NCI-H1436 (cell line): ENCODE data around the gene SLC2A13.
"Not testable (repeated sequence)": the region's sequence is repeated elsewhere in the genome, so short reads cannot be mapped to it uniquely, and the experiment has no call there.

Experiments used
- DNase-seq: peaks from one replicate; lab custom pipeline; 2025; lab: John Stamatoyannopoulos, UW

The SLC2A13 gene

DNA sequence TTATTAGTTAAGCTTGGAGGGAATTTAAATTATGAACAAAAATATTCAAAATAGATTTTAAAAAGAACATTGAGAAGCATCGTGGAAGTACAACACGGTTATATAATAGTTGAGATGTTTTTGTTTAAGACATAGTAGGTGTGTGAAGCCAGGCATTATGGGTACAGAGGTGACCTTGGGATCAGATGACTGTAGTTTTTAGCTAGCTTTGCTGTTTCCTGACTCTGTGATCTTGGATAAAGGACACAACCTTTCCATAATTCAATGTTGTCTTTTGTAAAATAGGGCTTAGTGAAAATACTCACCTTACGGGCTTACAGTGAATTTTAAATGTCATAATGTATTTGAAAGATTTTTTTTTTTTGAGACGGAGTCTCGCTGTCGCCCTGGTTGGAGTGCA lies 239.7 kb downstream of the SLC2A13 start:
- DNase-seq, result no peak

- DNase-seq, result no peak
Measured at GRCh38 chr12:39860695-39861094, 245.2 kb downstream of the SLC2A13 start.

- DNase-seq, result no peak
Measured at GRCh38 chr12:39853003-39853402, 252.9 kb downstream of the SLC2A13 start.

- no peak for DNase-seq
Measured at GRCh38 chr12:39852346-39852745, 253.5 kb downstream of the SLC2A13 start.

DNA sequence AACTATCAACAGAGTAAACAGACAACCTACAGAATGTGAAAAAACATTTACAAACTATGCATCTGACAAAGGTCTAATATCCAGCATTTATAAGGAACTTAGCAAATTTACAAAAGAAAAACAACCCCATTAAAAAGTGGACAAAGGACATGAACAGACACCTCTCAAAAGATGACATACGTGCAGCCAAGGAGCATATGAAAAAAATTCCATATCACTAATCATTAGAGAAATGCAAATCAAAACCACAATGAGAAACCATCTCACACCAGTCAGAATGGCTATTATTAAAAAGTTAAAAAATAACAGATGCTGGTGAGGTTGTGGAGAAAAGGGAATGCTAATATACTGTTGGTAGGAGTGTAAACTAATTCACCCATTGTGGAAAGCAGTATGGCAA lies 257.7 kb downstream of the SLC2A13 start:
- DNase-seq, result not testable (repeated sequence)

- DNase-seq, result no peak
Measured at GRCh38 chr12:39846971-39847650, 258.8 kb downstream of the SLC2A13 start.

- no peak for DNase-seq
Measured at GRCh38 chr12:39846304-39846703, 259.6 kb downstream of the SLC2A13 start.

- DNase-seq, result no peak
Measured at GRCh38 chr12:39840422-39840821, 265.5 kb downstream of the SLC2A13 start.

GRCh38 chr12:39839072-39839471 lies 266.8 kb downstream of the SLC2A13 start:
- DNase-seq, result no peak

DNA sequence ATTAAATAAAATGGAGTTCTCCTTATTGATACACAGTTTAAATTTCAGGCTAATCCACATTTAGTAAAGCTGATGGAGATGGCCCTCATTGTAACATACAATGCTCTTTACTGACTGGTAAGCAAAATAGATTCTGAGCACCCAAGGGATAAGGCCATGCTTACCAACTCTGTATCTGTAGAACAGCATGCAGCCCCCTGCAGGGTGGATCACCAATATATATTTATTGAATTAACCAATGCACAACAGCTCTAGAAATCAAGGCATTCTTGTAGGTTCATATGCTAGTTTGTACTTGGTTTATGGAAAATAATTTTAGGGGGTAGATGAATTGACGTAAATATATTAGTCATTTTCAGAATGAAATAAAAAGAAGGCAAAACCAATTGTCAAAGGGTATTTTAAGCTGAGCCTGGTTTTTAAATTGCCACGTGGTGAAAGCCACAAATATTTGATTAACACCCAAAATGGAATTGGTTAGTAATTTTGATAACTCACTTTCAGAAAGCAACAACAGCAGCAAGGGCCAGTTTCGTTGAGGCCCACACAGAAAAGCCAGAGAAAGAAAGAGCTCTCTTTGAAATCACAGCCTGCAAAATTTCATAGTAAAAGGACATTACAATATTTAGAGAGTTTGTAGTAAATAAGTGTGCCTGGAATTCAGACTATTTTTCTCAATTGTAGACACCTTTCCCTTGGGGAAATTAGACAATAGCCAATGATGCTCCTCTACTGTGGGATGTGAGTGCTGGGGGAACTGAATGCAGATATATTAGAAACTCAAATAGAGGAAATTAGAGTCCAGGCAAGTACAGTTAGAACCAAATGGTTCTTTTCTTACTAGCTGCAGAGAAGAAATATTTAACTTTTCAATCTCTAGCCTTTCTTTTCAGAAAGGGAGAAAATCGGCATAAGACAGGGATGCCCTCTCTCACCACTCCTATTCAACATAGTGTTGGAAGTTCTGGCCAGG lies 270.1 kb downstream of the SLC2A13 start:
- DNase-seq, result no peak

- no peak for DNase-seq
Measured at GRCh38 chr12:39831587-39832315, 274.1 kb downstream of the SLC2A13 start.

DNA sequence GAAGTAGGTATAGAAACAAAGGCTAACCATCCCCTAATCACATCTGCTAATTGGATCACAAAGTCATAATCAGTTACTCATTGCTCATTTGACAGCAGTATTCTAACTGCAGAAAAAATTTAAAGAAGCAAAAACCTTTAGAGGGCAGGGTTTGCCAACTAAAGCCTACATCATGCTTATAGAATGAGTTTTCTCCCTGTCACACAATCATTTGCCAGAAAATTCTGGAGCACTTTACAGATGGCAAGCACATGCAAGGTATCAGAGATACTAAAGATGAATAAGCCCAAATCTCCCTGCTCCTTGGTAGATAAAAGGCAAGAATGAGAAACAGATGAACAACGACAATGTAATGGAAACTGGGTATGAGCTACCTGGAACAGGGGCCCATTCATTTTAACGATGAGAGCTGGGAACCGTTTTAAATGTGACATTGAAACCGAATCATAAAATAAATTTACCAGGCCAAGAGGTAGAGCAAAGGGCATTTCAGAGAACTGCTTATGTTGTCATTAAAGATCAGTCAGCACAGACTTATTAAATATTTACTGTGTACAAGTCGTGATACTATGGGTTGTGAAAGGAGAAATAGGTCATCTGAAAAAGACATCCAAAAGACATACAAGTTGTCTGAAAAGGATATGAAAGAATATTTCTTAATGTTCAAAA lies 274.9 kb downstream of the SLC2A13 start:
- no peak for DNase-seq

GRCh38 chr12:39830171-39830570 lies 275.7 kb downstream of the SLC2A13 start:
- DNase-seq, result no peak

GRCh38 chr12:39824505-39825212 lies 281.2 kb downstream of the SLC2A13 start:
- DNase-seq, result no peak

DNA sequence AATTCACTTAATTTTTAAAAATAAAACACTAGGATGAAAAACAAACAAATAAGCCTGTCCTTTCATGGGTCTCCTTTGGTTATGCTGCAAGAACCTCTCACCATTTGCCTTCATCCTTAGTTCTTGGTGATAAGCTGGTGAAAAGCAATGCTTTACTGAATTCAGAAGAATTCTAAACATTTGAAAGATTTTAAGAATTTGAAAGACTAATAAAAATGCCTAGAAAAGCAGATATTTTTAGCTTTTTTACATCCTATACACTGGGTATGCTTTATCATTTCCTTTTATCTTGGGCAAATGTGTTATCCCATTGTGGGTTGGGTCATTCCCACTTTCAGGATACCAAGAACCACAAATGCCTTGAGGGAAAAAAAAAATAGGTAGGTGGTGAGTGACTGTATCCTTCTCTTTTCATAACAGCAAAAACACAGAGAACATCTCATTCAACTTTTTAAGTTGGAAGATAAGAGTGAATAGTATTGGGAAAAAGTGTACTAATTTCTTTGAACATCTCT lies 289.2 kb downstream of the SLC2A13 start:
- DNase-seq, result no peak

DNA sequence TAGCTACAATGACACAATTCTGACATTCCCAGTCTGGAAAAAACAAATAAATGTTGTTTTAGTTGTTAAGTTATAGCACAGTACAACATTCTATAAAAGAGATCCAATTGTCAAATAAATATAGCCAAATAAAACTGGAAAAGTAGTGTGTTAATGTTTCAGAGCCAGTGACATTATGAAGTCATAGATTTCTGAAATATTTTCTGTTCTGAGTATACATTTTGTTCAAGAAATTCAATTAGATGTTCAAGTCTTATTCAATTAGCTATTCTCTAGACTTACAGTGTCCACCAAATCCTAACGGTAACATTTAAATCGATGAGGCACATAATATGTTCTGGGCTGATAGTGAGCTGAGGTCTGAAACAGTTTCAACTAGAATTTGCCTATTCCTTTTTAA lies 290.1 kb downstream of the SLC2A13 start:
- DNase-seq, result no peak

DNA sequence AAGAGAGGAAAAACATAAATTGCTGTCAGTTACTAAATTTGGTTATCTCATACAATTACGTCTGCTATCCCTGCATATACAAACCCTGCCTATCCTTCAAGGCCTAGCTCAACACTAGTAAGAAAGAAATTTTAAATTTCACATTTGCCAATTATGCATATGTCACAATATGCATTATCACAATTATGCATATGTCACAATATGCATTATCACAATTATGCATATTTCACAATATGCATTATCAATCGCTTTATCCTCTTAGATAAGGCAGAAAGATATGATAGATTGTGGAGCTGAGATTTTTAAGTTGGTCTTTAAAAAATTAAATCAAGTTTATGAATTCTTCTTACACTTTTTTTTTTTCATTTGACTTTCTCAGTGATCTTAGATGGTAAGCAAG lies 291.3 kb downstream of the SLC2A13 start:
- no peak for DNase-seq

GRCh38 chr12:39813776-39814175 lies 292.1 kb downstream of the SLC2A13 start:
- no peak for DNase-seq

- DNase-seq, result not testable (repeated sequence)
Measured at GRCh38 chr12:39812456-39812855, 293.4 kb downstream of the SLC2A13 start.

DNA sequence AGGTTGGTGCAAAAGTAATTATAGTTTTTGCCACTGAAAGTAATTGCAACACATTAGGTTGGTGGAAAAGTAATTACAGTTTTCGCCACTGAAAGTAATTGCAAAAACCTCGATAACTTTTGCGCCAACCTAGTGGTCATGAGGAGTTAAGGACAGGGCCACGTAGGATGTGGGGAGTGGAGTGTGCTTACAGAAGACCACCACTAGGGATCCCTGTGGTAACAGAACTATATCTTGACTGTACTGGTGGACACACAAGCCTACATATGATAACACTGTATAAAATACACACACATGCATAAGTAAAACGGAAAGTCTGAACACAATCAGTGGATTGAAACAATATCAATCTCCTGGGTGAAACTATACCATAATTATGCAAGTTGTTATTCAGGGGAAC lies 298.8 kb downstream of the SLC2A13 start:
- no peak for DNase-seq

- no peak for DNase-seq
Measured at GRCh38 chr12:39805651-39806050, 300.2 kb downstream of the SLC2A13 start.
